ENCODE data around the gene UBE2G1.
"Not testable (repeated sequence)": the region's sequence is repeated elsewhere in the genome, so short reads cannot be mapped to it uniquely, and the experiment has no call there.

The UBE2G1 gene

DNA sequence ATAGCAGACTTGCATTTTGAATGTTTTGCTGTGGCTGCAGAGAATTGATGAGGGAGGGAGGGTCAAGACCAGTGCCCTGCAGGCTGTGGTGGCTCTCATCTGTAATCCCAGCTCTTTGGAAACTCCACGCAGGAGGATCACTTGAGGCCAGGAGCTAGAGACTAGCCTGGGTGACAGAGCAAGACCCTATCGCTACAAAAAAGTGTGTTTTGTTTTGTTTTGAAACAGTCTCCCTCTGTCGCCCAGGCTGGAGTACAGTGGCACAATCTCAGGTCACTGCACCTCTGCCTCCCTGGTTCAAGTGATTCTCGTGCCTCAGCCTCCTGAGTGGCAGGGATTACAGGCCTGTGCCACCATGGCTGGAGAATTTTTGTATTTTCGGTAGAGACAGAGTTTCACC, 1.9 kb upstream of the UBE2G1 start:
- no peak for DNase-seq (ENCODE audit: low spot score in 2 of 2)

DNA sequence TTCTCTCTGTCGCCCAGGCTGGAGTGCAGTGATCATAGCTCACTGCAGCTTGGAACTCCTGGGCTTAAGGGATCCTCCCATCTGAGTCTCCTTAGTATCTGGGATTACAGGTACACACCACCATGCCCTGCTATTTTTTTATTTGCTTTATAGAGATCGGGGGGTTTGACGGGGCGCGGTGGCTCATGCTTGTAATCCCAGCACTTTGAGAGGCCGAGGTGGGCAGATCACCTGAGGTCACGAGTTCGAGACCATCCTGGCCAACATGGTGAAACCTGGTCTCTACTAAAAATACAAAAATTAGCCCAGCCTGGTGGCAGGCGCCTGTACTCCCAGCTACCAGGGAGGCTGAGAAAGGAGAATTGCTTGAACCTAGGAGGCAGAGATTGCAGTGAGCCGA, 702 bp upstream of the UBE2G1 start:
- not testable (repeated sequence) for H3K9me3 Mint-ChIP-seq; ATAC-seq (replicated peaks; ENCODE audit: extremely low read depth, poor library complexity, severe bottlenecking); H3K27me3 Mint-ChIP-seq; DNase-seq (ENCODE audit: low spot score in 2 of 2)
- peak overlapping the region; percentile 75 for H3K4me3 Mint-ChIP-seq
- peaks cover 30% of the 10 kb centered on the region for H3K4me1 Mint-ChIP-seq
- H3K27ac Mint-ChIP-seq (ENCODE audit: low read depth): peak overlapping the region; percentile 90
- peaks cover 16% of the 10 kb centered on the region for H3K36me3 Mint-ChIP-seq (ENCODE audit: insufficient read depth)

More for the DNA sequence above, 1.9 kb upstream of the UBE2G1 start:
- H3K27me3 Mint-ChIP-seq: no peaks in the 10 kb centered on the region
- H3K36me3 Mint-ChIP-seq (ENCODE audit: insufficient read depth): peaks cover 11% of the 10 kb centered on the region
- peaks cover 23% of the 10 kb centered on the region for H3K4me1 Mint-ChIP-seq
- ATAC-seq (replicated peaks; ENCODE audit: extremely low read depth, poor library complexity, severe bottlenecking): no peak
- no peaks in the 10 kb centered on the region for H3K9me3 Mint-ChIP-seq
- no peak overlapping the region for H3K27ac Mint-ChIP-seq (ENCODE audit: low read depth)
- H3K4me3 Mint-ChIP-seq: no peak overlapping the region

DNA sequence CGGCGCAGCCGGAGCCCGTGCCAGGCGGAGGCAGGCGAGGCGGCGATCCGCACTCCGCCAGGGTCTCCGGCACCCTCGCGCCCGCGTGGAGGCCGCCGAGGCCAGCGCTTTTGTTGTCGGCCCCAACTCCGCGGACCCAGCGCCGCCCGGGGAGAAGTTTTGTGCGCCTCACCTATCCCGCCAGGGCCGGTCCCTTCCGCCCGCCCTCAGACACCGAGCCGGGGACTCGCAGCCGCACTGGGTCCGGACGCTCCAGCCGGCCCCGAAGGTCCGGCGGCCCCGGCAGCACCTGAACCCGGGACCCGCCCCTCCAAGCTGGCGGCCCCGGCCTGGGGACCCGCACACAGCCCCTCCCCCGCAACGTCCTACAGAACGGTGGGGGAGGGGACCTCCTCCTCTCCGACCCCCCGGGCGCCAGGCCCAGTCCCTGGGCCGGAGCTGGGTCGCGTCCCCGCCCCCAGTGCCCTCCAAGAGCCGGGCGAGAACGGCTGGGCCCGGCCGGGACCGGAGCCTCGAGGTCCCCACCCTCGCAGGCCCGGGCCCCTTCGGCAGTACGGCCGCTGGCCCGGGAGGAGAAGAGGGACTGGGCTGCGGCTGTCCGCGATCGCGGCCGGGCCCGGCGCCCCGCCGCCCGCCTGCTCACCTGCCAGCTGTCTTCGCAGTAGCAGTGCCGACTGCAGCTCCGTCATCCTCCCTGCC, 698 bp downstream of the UBE2G1 start:
- ATAC-seq (replicated peaks; ENCODE audit: extremely low read depth, poor library complexity, severe bottlenecking): peak; percentile 29
- Mint-ChIP-seq H3K9me3 (no peaks in the 10 kb centered on the region), H3K4me1 (peaks cover 31% of the 10 kb centered on the region), H3K27ac (ENCODE audit: low read depth) (peak overlapping the region; percentile 90), H3K27me3 (no peaks in the 10 kb centered on the region), H3K4me3 (peak overlapping the region; percentile 85), H3K36me3 (ENCODE audit: insufficient read depth) (peaks cover 18% of the 10 kb centered on the region)
- no peak for DNase-seq (ENCODE audit: low spot score in 2 of 2)

DNA sequence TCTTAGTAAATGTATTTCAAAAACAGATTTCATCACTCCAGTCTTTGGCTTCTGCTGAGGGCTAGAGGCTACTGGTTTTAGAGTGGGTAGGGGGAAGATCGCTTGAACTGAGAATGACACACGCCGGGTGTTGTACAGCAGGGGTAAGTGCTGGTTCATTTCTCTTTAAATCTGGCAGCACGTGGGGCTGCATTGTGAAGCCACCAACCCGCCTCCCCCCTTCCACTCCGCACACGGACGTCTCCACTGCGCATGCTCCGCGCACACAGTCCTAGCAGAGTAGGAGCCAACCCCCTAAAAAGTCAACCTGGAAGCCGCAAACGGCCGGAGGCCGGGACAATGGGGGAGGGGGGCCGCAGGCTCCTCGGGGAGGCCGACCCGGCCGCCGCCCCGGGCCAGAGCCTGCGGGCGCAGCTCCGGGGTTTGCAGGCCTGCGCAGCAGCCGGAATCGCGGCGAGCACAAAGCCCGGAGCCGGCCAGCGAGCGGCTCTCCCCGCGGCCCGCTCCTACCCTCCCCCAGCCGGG, 1.3 kb downstream of the UBE2G1 start:
- no peaks in the 10 kb centered on the region for H3K27me3 Mint-ChIP-seq
- peak; percentile 70 to 78 for DNase-seq (ENCODE audit: low spot score in 2 of 2)
- H3K4me3 Mint-ChIP-seq: peak overlapping the region; percentile 85
- ATAC-seq (replicated peaks; ENCODE audit: extremely low read depth, poor library complexity, severe bottlenecking): peak; percentile 57
- H3K36me3 Mint-ChIP-seq (ENCODE audit: insufficient read depth): peaks cover 18% of the 10 kb centered on the region
- peak overlapping the region; percentile 89 for H3K27ac Mint-ChIP-seq (ENCODE audit: low read depth)
- H3K9me3 Mint-ChIP-seq: no peaks in the 10 kb centered on the region
- peaks cover 29% of the 10 kb centered on the region for H3K4me1 Mint-ChIP-seq

DNA sequence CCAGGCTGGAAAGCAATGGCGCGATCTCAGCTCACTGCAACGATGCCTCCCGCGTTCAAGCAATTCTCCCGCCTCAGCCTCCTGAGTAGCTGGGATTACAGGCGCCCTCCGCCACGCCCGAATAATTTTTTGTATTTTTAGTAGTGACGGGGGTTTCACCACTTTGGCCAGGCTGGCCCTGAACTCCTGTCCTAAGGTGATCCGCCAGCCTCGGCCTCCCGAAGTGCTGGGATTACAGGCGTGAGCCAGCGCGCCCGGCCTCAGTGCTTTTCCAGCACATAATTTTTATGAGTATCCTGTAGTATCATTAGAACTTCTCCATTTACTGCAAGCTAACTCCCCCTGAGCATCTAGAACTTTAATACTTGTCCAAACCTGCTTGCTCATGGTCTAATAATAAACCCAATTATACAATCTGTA, 1.8 kb downstream of the UBE2G1 start:
- no peak for DNase-seq (ENCODE audit: low spot score in 2 of 2)
- no peaks in the 10 kb centered on the region for H3K9me3 Mint-ChIP-seq
- peak overlapping the region; percentile 89 for H3K27ac Mint-ChIP-seq (ENCODE audit: low read depth)
- H3K36me3 Mint-ChIP-seq (ENCODE audit: insufficient read depth): peaks cover 18% of the 10 kb centered on the region
- ATAC-seq (replicated peaks; ENCODE audit: extremely low read depth, poor library complexity, severe bottlenecking): no peak
- peak overlapping the region; percentile 85 for H3K4me3 Mint-ChIP-seq
- H3K4me1 Mint-ChIP-seq: peaks cover 35% of the 10 kb centered on the region
- no peaks in the 10 kb centered on the region for H3K27me3 Mint-ChIP-seq

DNA sequence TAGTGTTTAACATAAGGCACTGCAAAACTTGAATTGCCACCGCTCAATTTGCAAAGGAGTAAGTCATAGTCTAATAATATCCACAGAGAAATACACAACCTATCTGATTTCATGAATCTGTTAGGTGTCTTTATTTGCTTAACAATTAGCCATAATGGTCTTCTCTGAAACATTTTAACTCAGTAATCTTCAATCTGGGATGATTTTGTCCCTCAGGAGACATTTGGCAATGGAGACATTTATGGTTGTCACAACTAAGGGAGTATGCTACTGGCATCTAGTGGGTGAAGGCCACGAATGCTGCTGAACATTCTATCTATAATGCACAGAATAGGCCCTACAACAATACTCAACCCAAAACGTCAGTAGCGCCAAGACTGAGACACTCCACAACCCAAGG, 4.3 kb downstream of the UBE2G1 start:
- Mint-ChIP-seq H3K36me3 (ENCODE audit: insufficient read depth) (peaks cover 18% of the 10 kb centered on the region), H3K27ac (ENCODE audit: low read depth) (no peak overlapping the region), H3K4me1 (peaks cover 51% of the 10 kb centered on the region), H3K9me3 (no peaks in the 10 kb centered on the region), H3K4me3 (no peak overlapping the region), H3K27me3 (no peaks in the 10 kb centered on the region)
- ATAC-seq (replicated peaks; ENCODE audit: extremely low read depth, poor library complexity, severe bottlenecking) (no peak), DNase-seq (ENCODE audit: low spot score in 2 of 2) (no peak)

DNA sequence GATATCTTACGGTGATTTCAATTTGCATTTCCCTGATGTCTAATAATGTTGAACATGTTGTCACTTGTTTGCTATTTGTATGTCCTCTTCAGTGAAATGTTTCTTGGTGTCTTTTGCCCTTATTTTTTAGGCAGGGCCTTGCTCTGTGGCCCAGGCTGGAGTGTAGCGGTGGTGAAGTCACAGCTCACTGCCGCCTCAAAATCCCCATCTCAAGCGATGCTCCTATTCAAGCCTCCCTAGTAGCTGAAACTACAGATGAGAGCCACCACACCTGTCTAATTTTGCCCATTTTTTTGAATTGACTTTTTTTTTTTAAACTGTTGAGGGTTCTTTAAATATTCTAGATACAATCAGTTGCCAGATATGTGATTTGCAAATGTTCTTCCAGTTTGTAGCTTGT, 8.3 kb downstream of the UBE2G1 start:
- H3K4me1 Mint-ChIP-seq: peaks cover 46% of the 10 kb centered on the region
- DNase-seq (ENCODE audit: low spot score in 2 of 2) (no peak), ATAC-seq (replicated peaks; ENCODE audit: extremely low read depth, poor library complexity, severe bottlenecking) (no peak)
- peaks cover 6% of the 10 kb centered on the region for H3K36me3 Mint-ChIP-seq (ENCODE audit: insufficient read depth)
- H3K27ac Mint-ChIP-seq (ENCODE audit: low read depth): no peak overlapping the region
- H3K4me3 Mint-ChIP-seq: no peak overlapping the region
- H3K9me3 Mint-ChIP-seq: no peaks in the 10 kb centered on the region
- no peaks in the 10 kb centered on the region for H3K27me3 Mint-ChIP-seq

DNA sequence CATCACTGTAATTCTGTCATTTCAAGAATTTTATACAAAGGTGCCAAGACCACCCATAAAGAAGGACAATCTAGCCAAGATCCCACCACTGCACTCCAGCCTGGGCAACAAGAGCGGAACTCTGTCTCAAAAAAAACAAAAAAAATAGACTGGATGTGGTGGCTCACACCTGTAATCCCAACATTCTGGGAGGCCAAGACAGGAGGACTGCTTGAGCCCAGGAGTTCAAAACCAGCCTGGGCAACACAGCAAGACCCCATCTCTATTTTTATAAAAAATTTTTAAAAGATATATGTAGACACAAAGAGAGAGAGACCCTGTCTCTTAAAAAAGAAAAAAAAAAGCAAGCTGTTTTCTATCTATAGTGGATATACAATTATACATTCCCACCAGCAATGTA, 8.8 kb downstream of the UBE2G1 start:
- ATAC-seq (replicated peaks; ENCODE audit: extremely low read depth, poor library complexity, severe bottlenecking) (no peak), DNase-seq (ENCODE audit: low spot score in 2 of 2) (no peak)
- no peak overlapping the region for H3K27ac Mint-ChIP-seq (ENCODE audit: low read depth)
- no peaks in the 10 kb centered on the region for H3K27me3 Mint-ChIP-seq
- peaks cover 5% of the 10 kb centered on the region for H3K36me3 Mint-ChIP-seq (ENCODE audit: insufficient read depth)
- H3K4me1 Mint-ChIP-seq: peaks cover 45% of the 10 kb centered on the region
- no peak overlapping the region for H3K4me3 Mint-ChIP-seq
- H3K9me3 Mint-ChIP-seq: no peaks in the 10 kb centered on the region

DNA sequence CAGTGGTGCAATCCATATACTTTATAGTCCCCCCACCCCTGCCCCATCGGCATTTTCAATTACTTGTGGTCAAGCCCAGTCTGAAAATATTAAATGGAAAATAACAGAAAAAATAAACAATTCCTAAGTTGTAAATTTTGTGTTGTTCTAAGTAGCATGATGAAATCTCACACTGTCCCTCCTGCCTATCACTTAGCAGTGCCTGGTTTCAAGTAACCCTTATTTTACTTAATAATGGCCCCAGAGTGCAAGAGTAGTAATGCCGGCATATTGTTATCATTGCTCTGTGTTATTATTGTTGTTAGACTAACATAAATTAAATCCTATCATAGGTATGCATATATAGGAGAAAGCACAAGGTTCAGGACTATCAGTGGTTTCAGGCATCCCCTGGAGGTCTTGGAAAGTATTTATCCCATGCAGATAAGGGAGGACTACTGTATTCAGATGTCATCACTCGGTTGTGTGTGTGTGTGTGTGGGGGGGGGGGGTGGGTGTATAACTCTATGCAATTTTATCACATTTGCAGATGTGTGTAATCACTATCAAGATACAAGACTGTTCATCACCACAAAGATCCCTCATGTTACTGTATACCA, 9.3 kb downstream of the UBE2G1 start:
- Mint-ChIP-seq H3K9me3 (no peaks in the 10 kb centered on the region), H3K27me3 (no peaks in the 10 kb centered on the region), H3K4me3 (no peak overlapping the region), H3K4me1 (peaks cover 42% of the 10 kb centered on the region), H3K36me3 (ENCODE audit: insufficient read depth) (peaks cover 2% of the 10 kb centered on the region), H3K27ac (ENCODE audit: low read depth) (no peak overlapping the region)
- no peak for DNase-seq (ENCODE audit: low spot score in 2 of 2)
- no peak for ATAC-seq (replicated peaks; ENCODE audit: extremely low read depth, poor library complexity, severe bottlenecking)

DNA sequence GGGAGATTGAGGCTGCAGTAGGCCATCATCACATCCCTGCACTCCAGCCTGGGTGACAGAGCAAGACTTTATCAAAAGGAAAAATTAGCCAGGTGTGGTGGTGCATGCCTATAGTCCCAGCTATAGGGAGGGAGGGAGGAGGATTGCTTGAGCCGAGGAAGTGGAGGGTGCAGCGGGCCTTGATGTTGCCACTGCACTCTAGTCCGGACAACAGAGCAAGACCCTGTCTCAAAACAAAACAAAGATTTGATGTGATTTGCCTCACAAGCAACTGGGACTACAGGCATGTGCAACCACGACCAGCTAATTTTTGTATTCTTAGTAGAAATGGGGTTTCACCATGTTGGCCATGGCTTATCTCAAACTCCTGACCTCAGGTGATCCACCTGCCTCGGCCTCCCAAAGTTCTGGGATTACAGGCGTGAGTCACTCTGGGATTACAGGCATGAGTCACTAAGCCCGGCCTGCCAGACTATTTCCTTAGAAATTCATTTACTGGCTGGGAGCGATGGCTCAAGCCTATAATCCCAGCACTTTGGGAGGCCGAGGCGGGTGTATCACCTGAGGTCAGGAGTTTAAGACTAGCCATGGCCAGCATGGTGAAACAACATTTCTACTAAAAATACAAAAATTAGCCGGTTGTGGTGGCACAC, 11.5 kb downstream of the UBE2G1 start:
- H3K36me3 Mint-ChIP-seq (ENCODE audit: insufficient read depth): peaks cover 2% of the 10 kb centered on the region
- H3K4me3 Mint-ChIP-seq: no peak overlapping the region
- no peaks in the 10 kb centered on the region for H3K9me3 Mint-ChIP-seq
- no peak overlapping the region for H3K27ac Mint-ChIP-seq (ENCODE audit: low read depth)
- DNase-seq (ENCODE audit: low spot score in 2 of 2) (no peak), ATAC-seq (replicated peaks; ENCODE audit: extremely low read depth, poor library complexity, severe bottlenecking) (no peak)
- peaks cover 48% of the 10 kb centered on the region for H3K4me1 Mint-ChIP-seq
- H3K27me3 Mint-ChIP-seq: no peaks in the 10 kb centered on the region

DNA sequence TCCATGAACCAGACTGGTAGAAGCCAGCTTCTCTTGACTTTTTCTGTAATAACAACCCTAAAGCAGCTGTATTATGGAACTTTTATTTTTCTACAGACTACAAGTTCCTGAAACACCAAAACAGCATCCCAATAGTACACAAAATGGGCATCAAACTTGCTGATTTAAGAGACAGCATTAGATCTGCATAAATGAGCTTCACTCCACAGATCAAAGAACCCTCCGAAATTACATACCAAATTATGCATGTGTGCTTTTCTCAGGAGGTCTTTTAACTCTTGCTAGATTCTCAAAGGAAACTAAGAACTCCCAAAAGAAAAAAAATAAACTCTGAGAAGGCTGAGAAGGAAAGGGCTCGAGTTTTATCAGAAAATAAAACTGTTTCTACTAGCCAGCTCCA, 12.3 kb downstream of the UBE2G1 start:
- Mint-ChIP-seq H3K27ac (ENCODE audit: low read depth) (no peak overlapping the region), H3K4me3 (peak overlapping the region; percentile 10), H3K9me3 (no peaks in the 10 kb centered on the region), H3K27me3 (no peaks in the 10 kb centered on the region), H3K4me1 (peaks cover 40% of the 10 kb centered on the region), H3K36me3 (ENCODE audit: insufficient read depth) (peaks cover 2% of the 10 kb centered on the region)
- DNase-seq (ENCODE audit: low spot score in 2 of 2): no peak
- ATAC-seq (replicated peaks; ENCODE audit: extremely low read depth, poor library complexity, severe bottlenecking): no peak

DNA sequence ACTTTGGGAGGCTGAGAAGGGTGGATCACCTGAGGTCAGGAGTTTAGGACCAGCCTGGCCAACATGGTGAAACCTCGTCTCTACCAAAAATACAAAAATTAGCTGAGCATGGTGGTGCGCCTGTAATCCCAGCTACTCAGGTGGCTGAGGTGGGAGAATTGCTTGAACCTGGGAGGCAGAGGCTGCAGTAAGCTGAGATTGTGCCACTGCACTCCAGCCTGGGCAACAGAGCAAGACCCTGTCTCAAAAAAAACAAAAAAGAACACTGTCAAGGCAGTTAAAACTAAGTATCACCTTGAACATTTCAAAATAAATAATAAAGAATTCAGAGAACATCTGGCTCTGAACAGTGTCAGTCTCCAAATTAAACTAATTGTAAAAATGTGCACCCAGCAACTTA, 16.3 kb downstream of the UBE2G1 start:
- peaks cover 47% of the 10 kb centered on the region for H3K4me1 Mint-ChIP-seq
- not testable (repeated sequence) for H3K36me3 Mint-ChIP-seq (ENCODE audit: insufficient read depth); H3K27ac Mint-ChIP-seq (ENCODE audit: low read depth); H3K27me3 Mint-ChIP-seq; H3K9me3 Mint-ChIP-seq; DNase-seq (ENCODE audit: low spot score in 2 of 2); ATAC-seq (replicated peaks; ENCODE audit: extremely low read depth, poor library complexity, severe bottlenecking); H3K4me3 Mint-ChIP-seq

Measured in central memory CD8-positive, alpha-beta T cell (primary cell).